ENCODE data around the gene FBXL3. TPM values are rescaled to one million over a fixed set of nuclear protein-coding genes. Genes with fewer than 3 reads are reported as not detected.

FBXL3 gene
- total and polyA plus RNA-seq, 8 donors, result 12.7 to 91.4 (median 19.0) TPM

- no peak overlapping the region for H3K27ac ChIP-seq
- no peak for DNase-seq
- H3K4me1 ChIP-seq, result peaks cover 0 to 3% (median 0%) of the 10 kb centered on the region in 4 donors
- TF ChIP-seq EP300 (IDR thresholded peaks at IDR 0.05) (no peak), POLR2A (IDR thresholded peaks at IDR 0.05) (no peak), CTCF (IDR thresholded peaks at IDR 0.05) (no peak), POLR2AphosphoS5 (IDR thresholded peaks at IDR 0.05) (no peak)
- WGBS, 5 donors, result 98 to 100% (median 100%) methylated on average over 1 of the region's 1 CpG
- H3K27me3 ChIP-seq, result no peaks in the 10 kb centered on the region
- H3K36me3 ChIP-seq, result peaks cover 22 to 93% (median 88%) of the 10 kb centered on the region in 4 donors
- no peak overlapping the region for H3K4me3 ChIP-seq
- intact Hi-C loops (cut with DNase I; ENCODE audit: low total_unique reads), result no loop called here
- H3K9me3 ChIP-seq, result no peaks in the 10 kb centered on the region
These were observed 35.1 kb upstream of the FBXL3 start for GRCh38 chr13:77062097-77062496.

GRCh38 chr13:77061362-77061761 is 34.4 kb upstream of the FBXL3 start:
- Histone ChIP-seq H3K4me3 (no peak overlapping the region), H3K27ac (no peak overlapping the region), H3K27me3 (no peaks in the 10 kb centered on the region), H3K36me3 (peaks cover 15 to 94% (median 88%) of the 10 kb centered on the region in 4 donors), H3K4me1 (peaks cover 0 to 10% (median 2%) of the 10 kb centered on the region in 4 donors), H3K9me3 (no peaks in the 10 kb centered on the region)
- TF ChIP-seq POLR2A (IDR thresholded peaks at IDR 0.05), result no peak
- TF ChIP-seq EP300 (IDR thresholded peaks at IDR 0.05), result no peak
- TF ChIP-seq POLR2AphosphoS5 (IDR thresholded peaks at IDR 0.05), result no peak
- no peak for TF ChIP-seq CTCF (IDR thresholded peaks at IDR 0.05)
- intact Hi-C loops (cut with DNase I; ENCODE audit: low total_unique reads), result no loop called here
- 90 to 94% (median 91%) methylated on average over 2 of the region's 2 CpGs for WGBS, 5 donors
- no peak for DNase-seq

- H3K27ac ChIP-seq, result no peak overlapping the region
- WGBS, 5 donors, result 24 to 72% (median 53%) methylated on average over 3 of the region's 3 CpGs
- H3K27me3 ChIP-seq, result no peaks in the 10 kb centered on the region
- H3K4me1 ChIP-seq, result peaks cover 0 to 29% (median 4%) of the 10 kb centered on the region in 4 donors
- peaks cover 22 to 95% (median 86%) of the 10 kb centered on the region in 4 donors for H3K36me3 ChIP-seq
- TF ChIP-seq EP300 (IDR thresholded peaks at IDR 0.05), result no peak
- TF ChIP-seq POLR2A (IDR thresholded peaks at IDR 0.05), result no peak
- no peak for TF ChIP-seq POLR2AphosphoS5 (IDR thresholded peaks at IDR 0.05)
- TF ChIP-seq CTCF (IDR thresholded peaks at IDR 0.05), result no peak
- no peak for DNase-seq
- no peak overlapping the region for H3K4me3 ChIP-seq
- H3K9me3 ChIP-seq, result no peaks in the 10 kb centered on the region
- intact Hi-C loops (cut with DNase I; ENCODE audit: low total_unique reads), result no loop called here
These were observed 29.9 kb upstream of the FBXL3 start for GRCh38 chr13:77056886-77057285.

- no peak overlapping the region for H3K4me3 ChIP-seq
- peaks cover 20 to 95% (median 86%) of the 10 kb centered on the region in 4 donors for H3K36me3 ChIP-seq
- TF ChIP-seq CTCF (IDR thresholded peaks at IDR 0.05) (no peak), EP300 (IDR thresholded peaks at IDR 0.05) (no peak), POLR2AphosphoS5 (IDR thresholded peaks at IDR 0.05) (no peak), POLR2A (IDR thresholded peaks at IDR 0.05) (no peak)
- H3K9me3 ChIP-seq, result no peaks in the 10 kb centered on the region
- no peak for DNase-seq
- intact Hi-C loops (cut with DNase I; ENCODE audit: low total_unique reads), result no loop called here
- H3K4me1 ChIP-seq, result peaks cover 0 to 29% (median 4%) of the 10 kb centered on the region in 4 donors
- no peaks in the 10 kb centered on the region for H3K27me3 ChIP-seq
- H3K27ac ChIP-seq, result no peak overlapping the region
- 34 to 57% (median 35%) methylated on average over 3 of the region's 3 CpGs for WGBS, 5 donors
These were observed 29.4 kb upstream of the FBXL3 start for GRCh38 chr13:77056382-77056781.
